ENCODE data around the gene AMIGO2.

Gene AMIGO2

DNA sequence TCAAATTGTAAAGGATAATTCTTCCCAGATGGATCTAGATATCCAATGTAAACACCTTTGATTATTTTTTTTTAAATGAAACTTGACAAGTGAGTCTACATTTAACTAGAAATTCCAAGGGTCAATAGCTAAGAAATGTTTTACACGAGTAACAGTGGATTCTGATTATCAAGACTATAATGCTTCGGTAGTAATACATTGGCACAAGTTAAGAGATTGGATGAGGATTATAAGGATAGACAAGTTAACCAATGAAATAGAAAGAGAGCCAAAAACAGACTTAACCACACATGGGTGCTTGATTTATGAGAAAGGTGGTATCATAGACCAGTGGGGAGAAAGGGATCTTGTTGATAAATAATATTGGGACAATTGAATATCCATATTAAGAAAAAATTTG is 40.7 kb downstream of the AMIGO2 start:
- no peak for DNase-seq (ENCODE audit: low read depth)
- TF ChIP-seq, protein P1, sequence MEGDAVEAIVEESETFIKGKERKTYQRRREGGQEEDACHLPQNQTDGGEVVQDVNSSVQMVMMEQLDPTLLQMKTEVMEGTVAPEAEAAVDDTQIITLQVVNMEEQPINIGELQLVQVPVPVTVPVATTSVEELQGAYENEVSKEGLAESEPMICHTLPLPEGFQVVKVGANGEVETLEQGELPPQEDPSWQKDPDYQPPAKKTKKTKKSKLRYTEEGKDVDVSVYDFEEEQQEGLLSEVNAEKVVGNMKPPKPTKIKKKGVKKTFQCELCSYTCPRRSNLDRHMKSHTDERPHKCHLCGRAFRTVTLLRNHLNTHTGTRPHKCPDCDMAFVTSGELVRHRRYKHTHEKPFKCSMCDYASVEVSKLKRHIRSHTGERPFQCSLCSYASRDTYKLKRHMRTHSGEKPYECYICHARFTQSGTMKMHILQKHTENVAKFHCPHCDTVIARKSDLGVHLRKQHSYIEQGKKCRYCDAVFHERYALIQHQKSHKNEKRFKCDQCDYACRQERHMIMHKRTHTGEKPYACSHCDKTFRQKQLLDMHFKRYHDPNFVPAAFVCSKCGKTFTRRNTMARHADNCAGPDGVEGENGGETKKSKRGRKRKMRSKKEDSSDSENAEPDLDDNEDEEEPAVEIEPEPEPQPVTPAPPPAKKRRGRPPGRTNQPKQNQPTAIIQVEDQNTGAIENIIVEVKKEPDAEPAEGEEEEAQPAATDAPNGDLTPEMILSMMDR (conservative IDR thresholded peaks at IDR 0.05; ENCODE audit: control insufficient read depth, insufficient read depth, low read depth, low read length), result no peak
- no peak overlapping the region for H3K4me3 ChIP-seq (ENCODE audit: control insufficient read depth, low read depth, low read length)

DNA sequence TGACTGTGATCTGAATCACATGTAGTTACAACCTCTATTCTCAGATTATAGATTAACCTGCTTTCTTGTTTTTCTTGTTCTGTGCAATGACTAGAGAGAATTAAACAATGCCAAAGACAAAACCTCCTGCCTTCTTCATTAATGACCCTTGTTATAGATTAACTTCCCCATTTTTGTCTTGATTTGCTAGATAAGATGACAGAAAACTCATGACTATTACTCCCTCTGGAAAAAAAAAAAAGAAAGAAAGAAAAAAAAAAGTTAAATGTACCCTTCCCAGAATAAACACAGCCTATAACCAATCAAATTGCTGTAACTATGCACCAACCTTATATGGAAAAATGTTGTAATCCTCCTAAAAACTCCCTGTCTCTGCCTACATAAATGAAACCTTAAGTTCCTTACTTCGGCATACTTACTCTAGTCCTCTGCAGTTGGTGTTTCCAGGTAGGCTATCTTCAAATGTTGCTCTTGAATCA is 41.5 kb downstream of the AMIGO2 start:
- TF ChIP-seq, protein P1 (conservative IDR thresholded peaks at IDR 0.05; ENCODE audit: control insufficient read depth, insufficient read depth, low read depth, low read length), result no peak
- DNase-seq (ENCODE audit: low read depth), result no peak
- H3K4me3 ChIP-seq (ENCODE audit: control insufficient read depth, low read depth, low read length), result no peak overlapping the region

DNA sequence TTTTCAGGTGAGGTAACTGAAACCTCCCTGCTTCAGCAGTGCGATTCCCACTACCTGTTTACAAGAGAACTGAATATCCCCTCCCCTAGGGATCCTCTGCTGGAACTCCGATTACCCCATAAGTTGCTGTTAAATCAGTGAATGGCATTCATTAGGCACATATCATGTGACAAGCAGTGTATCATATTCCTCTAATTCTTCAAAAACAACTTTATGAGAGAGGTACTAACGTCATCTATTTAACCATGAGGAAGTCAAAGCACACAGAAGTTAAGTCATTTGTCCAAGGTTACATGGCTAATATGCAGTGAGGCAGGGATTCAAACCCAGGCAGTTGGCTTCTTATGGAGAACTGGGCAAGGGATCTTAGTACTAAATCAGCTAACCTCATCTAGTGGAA is 44.3 kb downstream of the AMIGO2 start:
- no peak overlapping the region for H3K4me3 ChIP-seq (ENCODE audit: control insufficient read depth, low read depth, low read length)
- DNase-seq (ENCODE audit: low read depth), result no peak
- TF ChIP-seq, protein P1 (conservative IDR thresholded peaks at IDR 0.05; ENCODE audit: control insufficient read depth, insufficient read depth, low read depth, low read length), result no peak

DNA sequence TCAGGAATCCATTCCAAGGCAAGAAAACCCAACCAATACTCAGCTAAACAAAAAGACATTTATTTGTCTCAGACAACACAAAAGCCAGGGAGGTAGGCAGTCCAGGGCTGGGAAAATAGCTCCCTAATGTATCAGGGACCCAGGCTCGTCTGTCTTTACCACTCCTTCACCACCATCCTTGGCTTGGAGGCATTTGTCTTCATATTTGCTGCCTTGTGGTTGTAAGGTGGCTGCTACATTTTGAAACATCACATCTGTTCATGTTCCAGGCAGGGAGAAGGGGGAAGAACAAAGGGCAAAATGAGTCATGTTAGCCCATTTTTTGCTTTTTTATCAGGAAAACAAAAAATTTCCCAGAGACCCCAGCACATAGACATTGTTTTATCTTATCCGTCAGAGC is 45.1 kb downstream of the AMIGO2 start:
- TF ChIP-seq, protein P1 (conservative IDR thresholded peaks at IDR 0.05; ENCODE audit: control insufficient read depth, insufficient read depth, low read depth, low read length), result no peak
- no peak for DNase-seq (ENCODE audit: low read depth)
- H3K4me3 ChIP-seq (ENCODE audit: control insufficient read depth, low read depth, low read length), result no peak overlapping the region

DNA sequence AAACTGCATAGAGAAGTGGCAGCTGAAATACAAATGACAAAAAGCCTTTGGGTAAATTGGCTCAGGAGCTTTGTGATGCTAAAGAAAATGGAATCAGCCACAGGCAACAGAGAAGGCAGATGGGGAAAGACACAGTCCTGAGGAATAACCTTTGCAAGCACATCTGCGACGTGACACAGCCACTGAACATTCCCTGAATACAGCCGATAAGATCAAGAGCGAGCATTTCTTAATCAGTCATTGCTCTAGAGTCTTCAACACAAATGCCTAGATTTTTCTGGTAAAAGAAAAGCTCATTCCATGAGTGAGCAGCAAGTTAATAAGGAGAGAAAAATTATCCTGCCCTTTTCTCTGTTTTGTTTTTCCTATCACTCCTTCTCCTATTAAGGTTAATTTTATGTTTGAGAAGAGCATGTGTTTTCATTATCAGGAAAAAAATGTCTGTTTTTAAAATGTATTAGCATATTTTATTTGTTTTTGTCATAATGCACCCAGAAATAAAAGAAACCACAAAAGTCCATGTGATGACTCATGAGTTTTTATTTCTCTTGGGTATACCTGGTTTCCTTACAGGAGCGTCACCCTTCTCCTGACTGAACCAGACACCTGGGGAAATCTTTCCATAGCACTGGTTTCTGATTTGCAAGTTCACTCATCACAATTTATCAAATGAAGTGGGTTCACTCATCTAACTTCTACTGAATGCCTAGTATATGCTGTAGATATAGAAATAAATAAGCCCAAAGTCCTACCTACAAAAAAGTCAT is 45.8 kb downstream of the AMIGO2 start:
- TF ChIP-seq, protein P1 (conservative IDR thresholded peaks at IDR 0.05; ENCODE audit: control insufficient read depth, insufficient read depth, low read depth, low read length), result no peak
- H3K4me3 ChIP-seq (ENCODE audit: control insufficient read depth, low read depth, low read length), result no peak overlapping the region
- DNase-seq (ENCODE audit: low read depth), result no peak

DNA sequence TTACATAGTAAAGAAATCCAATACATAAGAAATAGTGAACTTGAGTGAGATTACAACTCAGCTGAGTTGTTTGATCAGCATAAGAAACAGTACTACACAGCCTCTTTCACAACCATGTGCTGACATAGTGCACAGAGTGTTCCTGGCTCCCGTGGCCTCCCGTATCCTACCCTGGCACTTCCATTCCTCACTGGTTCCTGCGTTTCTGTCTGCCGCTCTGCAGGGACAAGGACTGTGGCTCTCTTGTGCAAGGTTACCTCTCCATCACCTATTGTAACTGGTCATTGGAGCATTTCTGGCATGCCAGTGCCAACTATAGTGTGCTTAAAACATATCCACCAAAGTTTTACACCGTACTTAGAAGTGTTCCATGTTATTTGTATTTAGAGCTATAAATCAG is 46.7 kb downstream of the AMIGO2 start:
- TF ChIP-seq, protein P1 (conservative IDR thresholded peaks at IDR 0.05; ENCODE audit: control insufficient read depth, insufficient read depth, low read depth, low read length), result no peak
- no peak overlapping the region for H3K4me3 ChIP-seq (ENCODE audit: control insufficient read depth, low read depth, low read length)
- peak; percentile 33 for DNase-seq (ENCODE audit: low read depth)

Measured in fibroblast of mammary gland (primary cell).